ENCODE data around the gene HIVEP1.

GRCh38 chr6:12169377-12169776, 157.3 kb downstream of the HIVEP1 start:
- TF ChIP-seq CTBP1 (IDR thresholded peaks at IDR 0.05; ENCODE audit: borderline replicate concordance), result no peak
- no peak for TF ChIP-seq FOXA1 (IDR thresholded peaks at IDR 0.05)
- TF ChIP-seq FOXK2 (IDR thresholded peaks at IDR 0.05), result no peak
- TF ChIP-seq BHLHE40 (IDR thresholded peaks at IDR 0.05; ENCODE audit: borderline replicate concordance), result no peak
- no peak for TF ChIP-seq TARDBP (IDR thresholded peaks at IDR 0.05)
- TF ChIP-seq PKNOX1 (IDR thresholded peaks at IDR 0.05), result no peak
- no peak for TF ChIP-seq SP1 (IDR thresholded peaks at IDR 0.05)
- no peak for TF ChIP-seq HDGF (IDR thresholded peaks at IDR 0.05; ENCODE audit: borderline replicate concordance)
